SJCRH30 (cell line): ENCODE results near the gene SLC27A1. TPM values are rescaled to one million over a fixed set of nuclear protein-coding genes. Genes with fewer than 3 reads are reported as not detected.
"Not testable (repeated sequence)": the region's sequence is repeated elsewhere in the genome, so short reads cannot be mapped to it uniquely, and the experiment has no call there.

Experiments used
- DNase-seq, 2 experiments: peaks; one replicate each; pipeline ENCODE4 v3.0.0-alpha.2; 2015 to 2020
- H3K27ac ChIP-seq: fragments of 250-450 bp; sonication (Bioruptor Pico); 2 replicates; pipeline ENCODE4 v1.5.1; 2020; ENCODE audit warnings: mild to moderate bottlenecking, moderate library complexity
- H3K27me3 ChIP-seq: fragments of 250-450 bp; sonication (Bioruptor Pico); 2 replicates; pipeline ENCODE4 v1.5.1; 2020; ENCODE audit warnings: mild to moderate bottlenecking, moderate library complexity
- H3K36me3 ChIP-seq: fragments of 250-450 bp; sonication (Bioruptor Pico); 2 replicates; pipeline ENCODE4 v1.5.1; 2020; ENCODE audit warnings: mild to moderate bottlenecking, moderate library complexity
- H3K4me1 ChIP-seq: fragments of 250-450 bp; sonication (Bioruptor Pico); 2 replicates; pipeline ENCODE4 v1.5.1; 2020; ENCODE audit warnings: mild to moderate bottlenecking, moderate library complexity
- H3K4me3 ChIP-seq: fragments of 250-450 bp; sonication (Bioruptor Pico); 2 replicates; pipeline ENCODE4 v1.5.1; 2020; ENCODE audit warnings: mild to moderate bottlenecking, moderate library complexity
- H3K9me3 ChIP-seq: fragments of 250-450 bp; sonication (Bioruptor Pico); replicated peaks from 2 replicates; pipeline ENCODE4 v1.5.1; 2020; ENCODE audit warnings: mild to moderate bottlenecking, moderate library complexity
- total RNA-seq: library from RNA; depleted of rRNA; stranded (reverse); fragments of >200 nt; shearing (Covaris generic); gene quantifications from 2 replicates; pipeline ENCODE4 v1.2.3, GENCODE V29; 2014

The SLC27A1 gene
- total RNA-seq, 1 experiment from 2014 or later = 7.4 TPM

DNA sequence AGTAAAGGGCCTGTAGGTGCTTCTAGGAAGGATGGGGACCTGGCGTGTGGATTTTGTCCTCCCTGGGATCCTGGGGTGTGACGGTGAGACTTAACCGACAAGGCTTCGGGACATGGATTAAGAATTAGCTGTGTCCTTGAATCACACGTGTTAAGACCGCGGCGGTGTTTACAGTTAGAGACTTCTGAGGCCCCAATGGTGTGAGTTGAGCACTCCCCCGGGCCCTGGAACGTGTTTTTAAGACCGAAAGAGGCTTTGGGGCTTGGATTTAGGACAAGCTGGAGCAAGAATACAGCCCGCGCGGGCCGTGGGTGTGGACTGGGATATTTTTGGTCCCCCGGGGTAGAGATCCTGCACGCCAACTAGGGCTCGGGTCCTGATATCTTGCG lies 1.2 kb upstream of the SLC27A1 start:
- no peaks in the 10 kb centered on the region for H3K36me3 ChIP-seq
- peak overlapping the region; percentile 32; the same call in 1 of the 2 replicates for H3K27ac ChIP-seq
- no peak for DNase-seq
- no peaks in the 10 kb centered on the region for H3K9me3 ChIP-seq
- peak overlapping the region; percentile 99 for H3K4me3 ChIP-seq
- peaks cover 8% of the 10 kb centered on the region for H3K4me1 ChIP-seq
- H3K27me3 ChIP-seq = peaks cover 5% of the 10 kb centered on the region; the same call in 1 of the 2 replicates

DNA sequence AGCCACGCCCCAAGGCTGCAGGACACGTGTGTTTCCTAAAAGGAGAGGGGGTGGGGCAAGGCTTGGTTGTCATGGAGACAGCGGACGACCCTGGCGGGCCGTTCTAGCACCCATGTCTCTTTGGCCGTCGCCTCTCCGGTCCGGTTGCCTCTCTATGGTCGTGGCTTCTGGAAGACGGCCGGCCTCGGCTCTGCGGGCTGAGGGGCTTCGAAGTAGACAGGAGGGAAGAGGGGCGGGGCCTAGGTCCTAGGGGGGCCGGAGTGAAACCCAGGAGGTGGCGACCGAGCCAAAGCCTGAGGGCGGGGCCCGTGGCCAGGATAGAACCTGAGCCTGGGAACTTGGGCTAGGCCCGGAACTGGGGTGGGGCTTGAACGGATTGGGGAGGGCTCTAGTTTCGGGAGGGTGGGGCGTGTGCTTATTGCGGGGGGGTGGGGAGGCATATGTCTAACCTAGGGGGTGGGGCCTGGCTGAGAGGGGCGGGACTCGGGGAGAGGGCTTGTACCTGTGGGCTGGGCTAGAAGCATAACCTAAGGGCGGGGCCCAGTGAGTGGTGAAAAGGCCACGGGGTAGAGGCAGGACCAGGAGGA lies 750 bp upstream of the SLC27A1 start:
- Histone ChIP-seq H3K36me3 (no peaks in the 10 kb centered on the region), H3K27me3 (peaks cover 5% of the 10 kb centered on the region; the same call in 1 of the 2 replicates), H3K27ac (peak overlapping the region; percentile 32; the same call in 1 of the 2 replicates), H3K4me1 (peaks cover 8% of the 10 kb centered on the region), H3K9me3 (no peaks in the 10 kb centered on the region), H3K4me3 (peak overlapping the region; percentile 99)
- peak; percentile 99 for DNase-seq

DNA sequence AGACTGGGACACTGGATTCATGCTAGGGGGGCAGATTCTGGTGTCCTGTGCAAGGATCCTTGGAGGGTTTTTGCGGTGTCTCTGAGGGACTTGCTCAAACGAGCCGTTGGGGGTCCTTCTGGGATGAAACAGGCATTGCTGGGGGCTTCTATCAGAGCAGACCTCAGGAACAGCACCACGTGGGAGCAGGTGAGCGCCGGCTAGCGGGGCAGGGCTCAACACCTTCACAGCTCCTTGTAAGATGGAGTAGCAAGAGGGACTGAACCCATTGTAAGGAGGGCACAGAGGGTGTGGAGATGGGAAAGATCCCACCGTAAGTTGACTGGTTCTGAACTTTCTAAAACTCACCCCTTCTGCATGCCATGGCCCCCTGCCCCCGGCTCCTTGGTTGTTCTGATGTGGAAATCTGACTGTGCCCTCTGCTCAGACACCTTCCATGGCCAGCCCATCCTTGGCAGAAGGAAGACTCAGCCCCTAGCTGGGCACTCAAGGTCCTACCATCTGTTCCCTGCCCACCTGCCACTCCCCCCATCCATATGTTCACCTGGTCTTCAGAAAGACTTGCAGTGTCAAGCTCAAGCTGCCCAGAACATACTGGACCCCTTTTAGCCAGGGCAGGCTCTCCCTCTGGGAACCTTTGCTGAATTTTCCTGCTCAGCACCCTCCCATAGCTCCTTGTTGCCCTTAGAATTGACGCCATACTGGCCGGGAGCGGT lies 1.2 kb downstream of the SLC27A1 start:
- H3K9me3 ChIP-seq = no peaks in the 10 kb centered on the region
- peaks cover 5% of the 10 kb centered on the region; the same call in 1 of the 2 replicates for H3K27me3 ChIP-seq
- H3K27ac ChIP-seq = no peak overlapping the region
- peak overlapping the region; percentile 99 for H3K4me3 ChIP-seq
- no peak for DNase-seq
- peaks cover 14% of the 10 kb centered on the region for H3K4me1 ChIP-seq
- no peaks in the 10 kb centered on the region for H3K36me3 ChIP-seq

DNA sequence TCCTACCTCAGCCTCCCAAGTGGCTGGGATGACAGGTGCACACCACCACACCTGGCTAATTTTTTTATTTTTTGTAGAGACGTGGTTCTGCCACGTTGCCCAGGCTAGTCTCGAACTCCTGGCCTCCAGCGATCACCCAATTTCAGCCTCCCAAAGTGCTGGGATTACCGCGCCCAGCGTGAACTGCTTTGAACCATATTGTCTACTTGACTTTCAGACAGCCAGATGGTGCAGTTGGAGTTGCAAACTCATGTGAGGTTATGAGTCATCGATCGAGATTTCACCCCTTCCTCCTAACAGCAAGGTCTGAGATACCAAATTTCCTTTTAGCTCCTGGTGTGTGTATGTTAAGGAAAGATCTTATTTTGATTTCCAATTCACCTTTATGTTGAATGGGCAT lies 2.7 kb downstream of the SLC27A1 start:
- H3K27ac ChIP-seq = no peak overlapping the region

DNA sequence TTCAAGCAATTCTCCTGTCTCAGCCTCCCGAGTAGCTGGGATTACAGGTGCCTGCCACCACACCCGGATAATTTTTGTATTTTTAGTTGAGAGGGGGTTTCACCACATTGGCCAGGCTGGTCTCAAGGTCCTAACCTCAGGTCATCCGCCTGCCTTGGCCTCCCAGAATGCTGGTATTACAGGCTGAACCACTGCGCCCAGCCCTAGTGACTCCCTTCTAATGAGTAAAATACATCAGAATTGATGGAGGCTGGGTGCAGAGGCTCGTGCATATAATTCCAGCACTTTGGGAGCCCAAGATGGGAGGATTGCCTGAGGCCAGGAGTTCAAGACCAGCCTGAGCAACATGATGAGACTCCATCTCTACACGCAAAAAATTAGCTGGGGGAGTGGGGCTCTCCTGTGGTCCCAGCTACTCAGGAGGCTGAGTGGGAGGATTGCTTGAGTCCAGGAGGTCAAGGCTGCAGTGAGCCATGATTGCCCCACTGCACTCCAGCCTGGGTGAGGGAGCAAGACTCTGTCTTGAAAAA lies 4.8 kb downstream of the SLC27A1 start:
- peak overlapping the region; percentile 93 for H3K27ac ChIP-seq
- not testable (repeated sequence) for H3K4me3 ChIP-seq, H3K27me3 ChIP-seq, H3K36me3 ChIP-seq, H3K9me3 ChIP-seq, DNase-seq
- peaks cover 12% of the 10 kb centered on the region for H3K4me1 ChIP-seq

More for the DNA sequence above, 2.7 kb downstream of the SLC27A1 start:
- Histone ChIP-seq H3K9me3 (no peaks in the 10 kb centered on the region), H3K27me3 (no peaks in the 10 kb centered on the region), H3K4me1 (peaks cover 12% of the 10 kb centered on the region), H3K4me3 (no peak overlapping the region), H3K36me3 (no peaks in the 10 kb centered on the region)
- DNase-seq = peak in 1 of 2 experiments; percentile 51

DNA sequence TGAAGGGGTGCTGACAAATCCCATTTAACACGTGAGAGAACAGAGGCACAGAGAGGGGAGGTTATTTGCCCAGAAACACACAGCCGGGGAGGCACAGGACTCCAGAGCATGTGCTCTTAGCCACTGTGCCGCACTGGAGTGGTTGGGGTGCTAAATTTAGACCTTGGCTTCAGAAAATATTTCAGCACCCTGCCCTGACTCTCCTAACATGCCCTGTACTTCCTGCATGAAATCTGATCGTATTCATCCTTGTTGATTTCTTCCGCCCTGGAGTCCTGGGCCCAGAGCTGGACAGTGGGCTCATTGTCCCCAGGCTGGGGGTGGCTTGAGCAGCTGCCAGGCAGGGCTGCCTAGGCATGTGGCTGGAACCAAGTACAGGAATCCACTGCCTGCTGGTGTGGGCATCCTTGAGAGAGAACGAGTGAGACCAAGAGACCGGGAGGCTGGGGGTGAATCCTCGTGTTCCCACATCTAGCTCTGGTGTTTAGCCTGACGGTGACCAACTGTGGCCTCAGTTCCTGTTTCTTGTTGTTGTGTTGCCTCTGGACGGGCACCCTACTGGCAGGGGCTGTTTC lies 5.3 kb downstream of the SLC27A1 start:
- Histone ChIP-seq H3K9me3 (no peaks in the 10 kb centered on the region), H3K27ac (peak overlapping the region; percentile 93), H3K4me3 (no peak overlapping the region), H3K27me3 (no peaks in the 10 kb centered on the region), H3K4me1 (peaks cover 12% of the 10 kb centered on the region), H3K36me3 (no peaks in the 10 kb centered on the region)
- peak; percentile 99 for DNase-seq

DNA sequence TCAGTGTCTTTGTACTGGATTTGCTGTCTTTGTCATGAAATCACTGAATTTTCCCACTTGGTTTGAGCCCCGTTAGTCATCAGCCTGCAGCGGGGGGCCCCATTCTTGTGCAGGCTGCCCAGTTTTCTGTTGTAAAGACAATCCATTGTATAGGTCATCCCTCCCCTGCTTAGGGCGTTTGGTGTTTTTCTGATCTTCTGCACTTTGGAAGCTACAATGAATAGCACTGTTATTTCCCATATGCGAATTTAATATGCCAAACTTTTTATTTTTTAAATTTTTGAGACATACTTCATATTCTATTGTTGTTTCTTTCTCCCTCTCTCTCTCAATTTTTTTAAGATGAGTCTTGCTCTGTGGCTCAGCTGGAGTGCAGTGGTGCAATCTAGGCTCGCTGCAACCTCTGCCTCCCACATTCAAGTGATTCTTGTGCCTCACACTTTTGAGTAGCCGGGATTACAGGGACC lies 9.0 kb downstream of the SLC27A1 start:
- Histone ChIP-seq H3K4me3 (no peak overlapping the region), H3K27ac (no peak overlapping the region), H3K9me3 (no peaks in the 10 kb centered on the region), H3K4me1 (peaks cover 12% of the 10 kb centered on the region), H3K27me3 (no peaks in the 10 kb centered on the region), H3K36me3 (no peaks in the 10 kb centered on the region)
- DNase-seq = no peak

DNA sequence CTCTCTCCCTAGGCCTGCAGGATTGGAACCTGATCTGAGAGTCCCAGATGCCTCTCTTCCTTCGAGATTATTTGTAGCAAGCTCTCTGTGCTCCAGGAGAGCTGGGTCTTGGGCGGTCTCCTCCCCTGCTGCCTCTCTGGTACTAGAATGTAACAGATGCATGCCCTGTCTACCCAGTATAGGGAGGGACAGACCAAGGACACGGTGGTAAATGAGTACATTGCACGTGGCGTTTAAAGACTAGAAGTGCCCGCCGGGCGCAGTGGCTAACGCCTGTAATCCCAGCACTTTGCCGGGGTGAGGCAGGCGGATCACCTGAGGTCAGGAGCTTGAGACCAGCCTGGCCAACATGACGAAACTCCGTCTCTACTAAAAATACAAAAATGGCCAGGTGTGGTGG lies 11.7 kb downstream of the SLC27A1 start:
- H3K4me1 ChIP-seq = no peaks in the 10 kb centered on the region
- no peak overlapping the region for H3K27ac ChIP-seq
- DNase-seq = no peak
- H3K9me3 ChIP-seq = no peaks in the 10 kb centered on the region
- H3K4me3 ChIP-seq = no peak overlapping the region
- H3K36me3 ChIP-seq = no peaks in the 10 kb centered on the region
- no peaks in the 10 kb centered on the region for H3K27me3 ChIP-seq

DNA sequence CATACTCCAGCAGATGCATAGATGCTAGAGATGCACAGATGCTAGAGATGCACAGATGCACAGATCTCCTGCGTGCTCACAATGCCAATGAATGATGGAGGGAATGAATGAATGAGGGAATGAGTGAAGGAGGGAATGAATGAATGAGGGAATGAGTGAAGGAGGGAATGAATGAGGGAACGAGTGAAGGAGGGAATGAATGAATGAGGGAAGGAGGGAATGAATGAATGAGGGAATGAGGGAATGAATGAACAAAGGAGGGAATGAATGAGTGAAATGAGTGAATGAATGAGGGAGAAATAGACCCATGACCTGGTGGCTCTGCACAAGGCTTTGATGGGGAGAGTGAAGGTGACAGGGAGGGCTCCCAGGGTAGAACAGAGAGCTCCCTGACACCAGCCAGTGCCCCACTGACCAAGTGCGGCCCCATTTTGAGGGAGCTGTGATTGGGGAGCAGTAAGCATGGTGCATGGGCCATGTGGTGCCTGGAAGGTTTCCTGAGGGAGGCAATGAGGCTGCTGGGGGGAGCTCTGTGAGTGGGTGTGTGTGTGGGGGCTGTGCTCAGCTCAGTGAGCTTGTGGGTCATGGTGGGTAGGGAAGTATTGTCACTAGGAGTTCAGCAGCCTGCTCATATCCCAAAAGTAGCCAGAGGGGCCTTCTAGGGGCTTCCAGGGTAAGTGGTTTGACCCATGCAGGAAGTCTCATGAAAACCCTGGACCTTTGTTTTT lies 12.7 kb downstream of the SLC27A1 start:
- no peaks in the 10 kb centered on the region for H3K27me3 ChIP-seq
- H3K36me3 ChIP-seq = no peaks in the 10 kb centered on the region
- no peak for DNase-seq
- no peaks in the 10 kb centered on the region for H3K4me1 ChIP-seq
- H3K9me3 ChIP-seq = no peaks in the 10 kb centered on the region
- no peak overlapping the region for H3K4me3 ChIP-seq
- H3K27ac ChIP-seq = no peak overlapping the region

DNA sequence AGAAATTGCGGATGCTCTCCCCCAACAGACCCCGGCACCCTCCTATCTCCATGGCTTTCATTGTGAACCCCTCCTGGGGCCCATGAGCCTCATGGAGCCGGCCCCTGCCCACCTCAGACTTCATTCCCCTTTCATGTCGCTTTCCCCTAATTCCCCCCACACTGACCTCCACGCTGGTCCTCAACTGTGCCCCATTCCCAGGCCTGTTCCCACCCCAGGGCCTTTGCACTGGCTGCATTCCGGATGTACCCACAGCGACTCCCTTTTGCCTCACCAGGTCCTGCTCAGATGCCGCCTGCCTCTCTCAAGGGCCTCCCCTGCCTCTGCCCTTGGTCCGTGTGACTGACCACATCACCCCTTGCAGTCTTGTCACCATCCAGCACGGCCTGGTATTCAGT lies 13.3 kb downstream of the SLC27A1 start:
- no peak for DNase-seq
- Histone ChIP-seq H3K4me1 (no peaks in the 10 kb centered on the region), H3K4me3 (no peak overlapping the region), H3K27me3 (no peaks in the 10 kb centered on the region), H3K36me3 (no peaks in the 10 kb centered on the region), H3K27ac (no peak overlapping the region), H3K9me3 (no peaks in the 10 kb centered on the region)

DNA sequence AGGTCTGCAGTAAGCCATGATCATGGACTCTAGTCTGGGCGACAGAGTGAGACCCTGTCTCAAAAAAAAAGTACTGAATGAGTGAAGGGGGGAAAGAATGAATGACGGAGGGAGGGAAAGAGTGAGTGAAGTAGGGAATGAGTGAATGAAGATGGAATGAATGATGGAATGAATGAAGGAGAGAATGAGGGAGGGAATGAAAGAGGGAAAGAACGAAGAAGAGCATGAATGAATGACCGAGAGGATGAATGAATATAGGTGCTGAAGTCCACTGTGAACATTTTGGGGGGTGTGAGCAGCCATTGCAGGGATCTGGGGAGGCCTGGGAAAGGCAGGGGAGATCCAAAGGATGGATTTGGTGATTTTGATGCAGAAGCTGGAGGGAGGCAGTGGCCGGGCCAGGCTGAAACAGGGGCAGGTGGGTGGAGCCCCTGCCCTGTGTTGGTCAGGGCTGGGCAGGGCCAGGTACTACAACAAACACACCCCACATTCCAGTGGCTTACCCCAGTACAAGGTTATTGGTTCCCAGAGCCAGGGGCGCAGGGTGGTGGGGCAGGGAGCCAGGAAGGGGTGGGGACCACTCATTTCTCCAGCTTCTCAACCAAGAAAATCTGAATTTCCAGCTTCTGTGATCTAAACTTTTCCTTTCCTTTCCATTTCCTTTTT lies 14.3 kb downstream of the SLC27A1 start:
- Histone ChIP-seq H3K27me3 (no peaks in the 10 kb centered on the region), H3K27ac (no peak overlapping the region), H3K9me3 (no peaks in the 10 kb centered on the region), H3K36me3 (no peaks in the 10 kb centered on the region; the same call in 1 of the 2 replicates), H3K4me3 (no peak overlapping the region), H3K4me1 (no peaks in the 10 kb centered on the region)
- no peak for DNase-seq

DNA sequence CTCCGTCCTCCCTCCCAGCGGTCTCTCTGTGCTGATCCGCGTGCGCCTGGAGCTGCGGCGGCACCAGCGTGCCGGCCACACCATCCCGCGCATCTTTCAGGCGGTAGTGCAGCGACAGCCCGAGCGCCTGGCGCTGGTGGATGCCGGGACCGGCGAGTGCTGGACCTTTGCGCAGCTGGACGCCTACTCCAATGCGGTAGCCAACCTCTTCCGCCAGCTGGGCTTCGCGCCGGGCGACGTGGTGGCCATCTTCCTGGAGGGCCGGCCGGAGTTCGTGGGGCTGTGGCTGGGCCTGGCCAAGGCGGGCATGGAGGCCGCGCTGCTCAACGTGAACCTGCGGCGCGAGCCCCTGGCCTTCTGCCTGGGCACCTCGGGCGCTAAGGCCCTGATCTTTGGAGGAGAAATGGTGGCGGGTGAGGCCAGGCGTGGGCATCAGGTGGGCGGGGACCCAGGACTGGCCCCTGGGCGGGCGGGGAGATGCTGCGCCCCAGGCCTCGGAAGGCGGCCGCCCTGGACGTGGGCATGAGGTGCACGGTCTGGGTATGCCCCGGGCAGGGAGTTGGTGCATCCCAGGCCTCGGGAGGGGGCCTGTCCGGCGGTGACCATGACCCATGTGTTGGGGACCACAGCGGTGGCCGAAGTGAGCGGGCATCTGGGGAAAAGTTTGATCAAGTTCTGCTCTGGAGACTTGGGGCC lies 16.4 kb downstream of the SLC27A1 start:
- Histone ChIP-seq H3K4me3 (no peak overlapping the region), H3K27ac (no peak overlapping the region), H3K9me3 (no peaks in the 10 kb centered on the region), H3K36me3 (no peaks in the 10 kb centered on the region; the same call in 1 of the 2 replicates), H3K27me3 (no peaks in the 10 kb centered on the region), H3K4me1 (no peaks in the 10 kb centered on the region)
- no peak for DNase-seq

DNA sequence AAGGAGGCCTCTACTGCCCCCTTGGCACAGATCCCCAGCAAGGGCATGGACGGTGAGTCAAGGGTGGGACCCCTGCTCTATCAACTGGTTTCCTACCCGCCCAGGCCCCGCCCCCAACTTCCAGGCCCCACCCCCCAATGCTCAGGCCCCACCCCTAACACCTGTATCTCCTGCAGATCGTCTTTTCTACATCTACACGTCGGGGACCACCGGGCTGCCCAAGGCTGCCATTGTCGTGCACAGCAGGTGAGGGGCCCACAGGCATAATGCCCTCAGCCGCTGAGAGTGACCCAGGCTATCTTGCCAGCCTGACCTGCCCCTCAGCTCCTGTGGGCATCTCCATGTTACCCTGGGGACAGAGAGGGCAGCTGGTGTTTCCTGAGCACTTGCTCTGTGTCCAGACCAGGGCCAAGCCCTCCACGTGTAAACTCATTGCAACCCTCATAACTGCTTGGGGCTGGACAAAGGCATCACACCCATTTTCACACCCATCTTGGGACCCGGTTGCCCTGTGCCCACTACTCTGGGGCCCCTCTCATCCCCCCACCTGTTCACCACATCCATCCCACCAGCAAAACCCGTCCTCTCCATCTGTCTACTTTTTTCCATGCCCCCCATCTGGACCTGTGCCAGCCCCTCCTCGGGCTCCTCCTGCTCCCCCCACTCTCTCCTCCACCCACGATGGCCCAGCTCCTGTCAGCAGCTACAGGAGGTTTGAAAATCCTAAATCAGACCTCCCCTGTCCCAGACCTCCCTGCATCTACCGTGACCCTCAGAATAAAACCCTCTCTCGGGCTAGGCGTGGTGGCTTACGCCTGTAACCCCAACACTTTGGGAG lies 17.2 kb downstream of the SLC27A1 start:
- no peaks in the 10 kb centered on the region for H3K4me1 ChIP-seq
- H3K27me3 ChIP-seq = no peaks in the 10 kb centered on the region
- H3K9me3 ChIP-seq = no peaks in the 10 kb centered on the region
- DNase-seq = no peak
- H3K36me3 ChIP-seq = no peaks in the 10 kb centered on the region; the same call in 1 of the 2 replicates
- H3K27ac ChIP-seq = no peak overlapping the region
- no peak overlapping the region for H3K4me3 ChIP-seq
